Activated naive CD8-positive, alpha-beta T cell treated with anti-CD3 and anti-CD28 coated beads, Interleukin-2, amount 50 U/mL, for 24 hours (primary cell): ENCODE data around the gene GCFC2.
"Not testable (repeated sequence)": the region's sequence is repeated elsewhere in the genome, so short reads cannot be mapped to it uniquely, and the experiment has no call there.

Experiments
- ATAC-seq: fragments of 150-1000 bp; cut with Tn5 transposase; one replicate; pipeline ENCODE4 v1.10.0; 2021
- DNase-seq: peaks from one replicate; pipeline ENCODE4 v3.0.0; 2021
- H3K27ac Mint-ChIP-seq: one replicate; pipeline ENCODE4 v1.8.0; 2021; ENCODE audit warnings: mild to moderate bottlenecking, mixed read lengths
- H3K27me3 Mint-ChIP-seq: one replicate; pipeline ENCODE4 v1.8.0; 2021; ENCODE audit warnings: mixed read lengths
- H3K36me3 Mint-ChIP-seq: one replicate; pipeline ENCODE4 v1.8.0; 2021; ENCODE audit warnings: low read depth, mixed read lengths
- H3K4me1 Mint-ChIP-seq: one replicate; pipeline ENCODE4 v1.8.0; 2021; ENCODE audit warnings: mixed read lengths
- H3K4me3 Mint-ChIP-seq: one replicate; pipeline ENCODE4 v1.8.0; 2021; ENCODE audit warnings: mild to moderate bottlenecking, moderate library complexity, mixed read lengths
- H3K9me3 Mint-ChIP-seq: one replicate; pipeline ENCODE4 v1.8.0; 2021; ENCODE audit warnings: mixed read lengths

The GCFC2 gene

GRCh38 chr2:75707901-75708300 lies 2.8 kb downstream of the GCFC2 start:
- H3K36me3 Mint-ChIP-seq, result peaks cover 24% of the 10 kb centered on the region

GRCh38 chr2:75705921-75706320 lies 4.8 kb downstream of the GCFC2 start:
- peak overlapping the region; percentile 4 for H3K27ac Mint-ChIP-seq
- peaks cover 19% of the 10 kb centered on the region for H3K4me1 Mint-ChIP-seq
- DNase-seq (no peak), ATAC-seq (no peak)
- H3K9me3 Mint-ChIP-seq, result no peaks in the 10 kb centered on the region
- H3K36me3 Mint-ChIP-seq, result peaks cover 41% of the 10 kb centered on the region
- H3K27me3 Mint-ChIP-seq, result no peaks in the 10 kb centered on the region
- no peak overlapping the region for H3K4me3 Mint-ChIP-seq

More at GRCh38 chr2:75707901-75708300, 2.8 kb downstream of the GCFC2 start:
- Mint-ChIP-seq H3K9me3 (no peaks in the 10 kb centered on the region), H3K4me3 (peak overlapping the region; percentile 22), H3K27ac (no peak overlapping the region), H3K4me1 (peaks cover 24% of the 10 kb centered on the region), H3K27me3 (no peaks in the 10 kb centered on the region)
- DNase-seq (no peak), ATAC-seq (no peak)

GRCh38 chr2:75703589-75704287 lies 7.0 kb downstream of the GCFC2 start:
- no peak overlapping the region for H3K4me3 Mint-ChIP-seq
- no peaks in the 10 kb centered on the region for H3K9me3 Mint-ChIP-seq
- H3K27me3 Mint-ChIP-seq, result no peaks in the 10 kb centered on the region
- peaks cover 60% of the 10 kb centered on the region for H3K36me3 Mint-ChIP-seq
- ATAC-seq, result no peak
- peaks cover 11% of the 10 kb centered on the region for H3K4me1 Mint-ChIP-seq
- no peak for DNase-seq
- no peak overlapping the region for H3K27ac Mint-ChIP-seq

- Mint-ChIP-seq H3K36me3 (peaks cover 71% of the 10 kb centered on the region), H3K27ac (peak overlapping the region; percentile 41), H3K9me3 (no peaks in the 10 kb centered on the region), H3K27me3 (no peaks in the 10 kb centered on the region), H3K4me3 (no peak overlapping the region), H3K4me1 (peaks cover 4% of the 10 kb centered on the region)
- no peak for DNase-seq
- no peak for ATAC-seq
These were observed 8.1 kb downstream of the GCFC2 start for GRCh38 chr2:75702593-75702992.

DNA sequence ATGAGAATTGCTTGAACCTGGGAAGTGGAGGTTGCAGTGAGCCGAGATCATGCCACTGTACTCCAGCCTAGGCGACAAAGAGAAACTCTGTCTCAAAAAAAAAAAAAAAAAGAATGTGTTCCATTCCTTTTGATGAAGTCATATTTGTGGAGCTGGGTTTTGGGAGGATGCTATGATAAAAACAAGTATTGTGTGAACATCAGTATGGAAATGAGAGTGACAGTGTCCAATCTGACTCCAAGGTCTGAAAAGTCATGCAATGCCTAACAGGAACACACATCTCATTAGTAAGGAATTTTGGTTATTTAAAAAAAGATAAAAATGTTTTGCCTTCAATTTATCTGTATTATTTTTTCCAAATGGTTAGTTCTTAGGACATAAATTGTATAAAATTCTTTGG lies 11.8 kb downstream of the GCFC2 start:
- ATAC-seq (no peak), DNase-seq (no peak)
- Mint-ChIP-seq H3K36me3 (peaks cover 62% of the 10 kb centered on the region), H3K27ac (no peak overlapping the region), H3K4me1 (no peaks in the 10 kb centered on the region), H3K4me3 (no peak overlapping the region), H3K27me3 (no peaks in the 10 kb centered on the region), H3K9me3 (no peaks in the 10 kb centered on the region)

GRCh38 chr2:75688196-75688595 lies 22.5 kb downstream of the GCFC2 start:
- no peaks in the 10 kb centered on the region for H3K27me3 Mint-ChIP-seq
- H3K36me3 Mint-ChIP-seq, result peaks cover 60% of the 10 kb centered on the region
- DNase-seq (no peak), ATAC-seq (no peak)
- H3K4me1 Mint-ChIP-seq, result peaks cover 2% of the 10 kb centered on the region
- no peaks in the 10 kb centered on the region for H3K9me3 Mint-ChIP-seq
- no peak overlapping the region for H3K4me3 Mint-ChIP-seq
- H3K27ac Mint-ChIP-seq, result no peak overlapping the region

DNA sequence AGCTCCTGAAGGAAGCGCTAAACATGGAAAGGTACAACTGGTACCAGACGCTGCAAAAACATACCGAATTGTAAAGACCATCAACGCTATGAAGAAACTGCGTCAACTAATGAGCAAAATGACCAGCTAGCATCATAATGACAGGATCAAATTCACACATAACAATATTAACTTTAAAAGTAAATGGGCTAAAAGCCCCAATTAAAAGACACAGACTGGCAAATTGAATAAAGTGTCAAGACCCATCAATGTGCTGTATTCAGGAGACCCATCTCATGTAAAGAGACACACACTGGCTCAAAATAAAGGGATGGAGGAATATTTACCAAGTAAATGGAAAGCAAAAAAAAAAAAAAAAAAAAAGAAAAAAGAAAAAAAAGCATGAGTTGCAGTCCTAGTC lies 27.3 kb downstream of the GCFC2 start:
- not testable (repeated sequence) for ATAC-seq, H3K27ac Mint-ChIP-seq

GRCh38 chr2:75680402-75680801 lies 30.3 kb downstream of the GCFC2 start:
- peaks cover 45% of the 10 kb centered on the region for H3K36me3 Mint-ChIP-seq
- H3K27me3 Mint-ChIP-seq, result no peaks in the 10 kb centered on the region
- H3K4me3 Mint-ChIP-seq, result no peak overlapping the region
- peaks cover 7% of the 10 kb centered on the region for H3K4me1 Mint-ChIP-seq
- no peak for DNase-seq
- H3K27ac Mint-ChIP-seq, result no peak overlapping the region
- ATAC-seq, result no peak
- H3K9me3 Mint-ChIP-seq, result no peaks in the 10 kb centered on the region

More for the DNA sequence above, 27.3 kb downstream of the GCFC2 start:
- not testable (repeated sequence) for DNase-seq, H3K27me3 Mint-ChIP-seq, H3K4me3 Mint-ChIP-seq, H3K9me3 Mint-ChIP-seq, H3K4me1 Mint-ChIP-seq
- H3K36me3 Mint-ChIP-seq, result peaks cover 57% of the 10 kb centered on the region

GRCh38 chr2:75679556-75679955 lies 31.2 kb downstream of the GCFC2 start:
- Mint-ChIP-seq H3K27me3 (no peaks in the 10 kb centered on the region), H3K9me3 (no peaks in the 10 kb centered on the region), H3K27ac (no peak overlapping the region), H3K4me1 (peaks cover 7% of the 10 kb centered on the region), H3K4me3 (no peak overlapping the region), H3K36me3 (peaks cover 39% of the 10 kb centered on the region)
- ATAC-seq (no peak), DNase-seq (no peak)

DNA sequence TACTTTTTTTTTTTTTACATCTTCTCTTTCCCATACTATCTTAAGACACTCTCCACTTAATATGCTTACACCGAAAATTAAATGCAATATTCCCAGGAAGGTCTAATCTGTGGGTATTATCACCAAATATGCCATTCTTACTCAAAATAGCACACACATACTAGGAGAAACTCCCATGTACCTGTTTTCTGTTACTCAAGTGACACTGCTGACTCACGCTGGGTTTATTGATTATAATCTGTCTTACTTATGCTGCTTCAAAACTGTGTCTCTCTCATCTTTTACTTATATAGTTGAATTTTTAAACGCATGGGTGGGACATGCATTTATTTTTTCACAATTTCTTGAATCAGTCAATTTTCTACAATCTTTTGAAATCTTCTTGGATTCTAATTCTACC lies 34.3 kb downstream of the GCFC2 start:
- DNase-seq (no peak), ATAC-seq (no peak)
- Mint-ChIP-seq H3K27ac (no peak overlapping the region), H3K27me3 (no peaks in the 10 kb centered on the region), H3K4me1 (peaks cover 5% of the 10 kb centered on the region), H3K36me3 (peaks cover 27% of the 10 kb centered on the region), H3K9me3 (no peaks in the 10 kb centered on the region), H3K4me3 (no peak overlapping the region)

- H3K27me3 Mint-ChIP-seq, result no peaks in the 10 kb centered on the region
- H3K4me1 Mint-ChIP-seq, result peaks cover 5% of the 10 kb centered on the region
- H3K27ac Mint-ChIP-seq, result no peak overlapping the region
- peaks cover 31% of the 10 kb centered on the region for H3K36me3 Mint-ChIP-seq
- ATAC-seq, result no peak
- H3K4me3 Mint-ChIP-seq, result no peak overlapping the region
- no peak for DNase-seq
- no peaks in the 10 kb centered on the region for H3K9me3 Mint-ChIP-seq
These were observed 34.8 kb downstream of the GCFC2 start for GRCh38 chr2:75675908-75676307.

- not testable (repeated sequence) for DNase-seq, H3K27ac Mint-ChIP-seq, H3K4me3 Mint-ChIP-seq, ATAC-seq, H3K27me3 Mint-ChIP-seq, H3K9me3 Mint-ChIP-seq, H3K4me1 Mint-ChIP-seq
- H3K36me3 Mint-ChIP-seq, result peaks cover 30% of the 10 kb centered on the region
These were observed 35.3 kb downstream of the GCFC2 start for GRCh38 chr2:75675423-75675822.

- H3K4me1 Mint-ChIP-seq, result no peaks in the 10 kb centered on the region
- H3K36me3 Mint-ChIP-seq, result peaks cover 52% of the 10 kb centered on the region
- no peaks in the 10 kb centered on the region for H3K9me3 Mint-ChIP-seq
- DNase-seq, result no peak
- ATAC-seq, result no peak
- H3K27me3 Mint-ChIP-seq, result no peaks in the 10 kb centered on the region
- no peak overlapping the region for H3K4me3 Mint-ChIP-seq
- H3K27ac Mint-ChIP-seq, result no peak overlapping the region
These were observed 42.8 kb downstream of the GCFC2 start for GRCh38 chr2:75667884-75668283.

GRCh38 chr2:75666911-75667310 lies 43.8 kb downstream of the GCFC2 start:
- Mint-ChIP-seq H3K27ac (no peak overlapping the region), H3K36me3 (peaks cover 54% of the 10 kb centered on the region)
- ATAC-seq, result no peak

GRCh38 chr2:75657798-75658197 lies 52.9 kb downstream of the GCFC2 start:
- no peaks in the 10 kb centered on the region for H3K27me3 Mint-ChIP-seq
- peaks cover 4% of the 10 kb centered on the region for H3K4me1 Mint-ChIP-seq
- ATAC-seq, result no peak
- H3K27ac Mint-ChIP-seq, result no peak overlapping the region
- peaks cover 23% of the 10 kb centered on the region for H3K9me3 Mint-ChIP-seq
- H3K36me3 Mint-ChIP-seq, result peaks cover 93% of the 10 kb centered on the region
- no peak overlapping the region for H3K4me3 Mint-ChIP-seq
- DNase-seq, result no peak

More at GRCh38 chr2:75666911-75667310, 43.8 kb downstream of the GCFC2 start:
- H3K4me3 Mint-ChIP-seq, result no peak overlapping the region
- no peaks in the 10 kb centered on the region for H3K4me1 Mint-ChIP-seq
- H3K9me3 Mint-ChIP-seq, result no peaks in the 10 kb centered on the region
- no peaks in the 10 kb centered on the region for H3K27me3 Mint-ChIP-seq
- DNase-seq, result no peak

DNA sequence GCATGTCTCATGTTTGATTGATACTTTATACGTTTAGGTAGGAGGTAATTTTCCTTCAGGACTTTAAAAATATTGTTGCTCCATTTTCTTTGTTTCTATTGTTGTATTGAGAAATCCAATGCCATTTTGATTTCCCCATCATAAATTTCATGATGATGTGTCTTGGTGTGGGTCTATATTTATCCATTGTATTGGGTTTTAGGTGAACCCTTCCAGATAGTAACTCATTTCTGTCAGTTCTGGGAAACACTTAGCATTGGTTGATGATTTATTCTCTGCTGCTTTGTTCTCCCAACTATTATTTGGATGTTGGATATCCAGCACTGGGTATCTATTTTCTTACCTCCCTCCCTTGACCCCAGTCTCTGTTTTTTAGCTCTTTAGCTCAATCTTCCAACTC lies 54.2 kb downstream of the GCFC2 start:
- DNase-seq (no peak), ATAC-seq (no peak)
- H3K4me1 Mint-ChIP-seq, result peaks cover 4% of the 10 kb centered on the region
- no peak overlapping the region for H3K4me3 Mint-ChIP-seq
- H3K27me3 Mint-ChIP-seq, result no peaks in the 10 kb centered on the region
- peaks cover 23% of the 10 kb centered on the region for H3K9me3 Mint-ChIP-seq
- H3K27ac Mint-ChIP-seq, result no peak overlapping the region
- H3K36me3 Mint-ChIP-seq, result peaks cover 91% of the 10 kb centered on the region
